Upper lobe of left lung (tissue), 6 donors: ENCODE measurements around the gene LRRC74A. TPM values are rescaled to one million over a fixed set of nuclear protein-coding genes. Genes with fewer than 3 reads are reported as not detected.
A peak's percentile ranks its signal among the peaks of the same experiment; 100 is the strongest.

Experiments
- ATAC-seq, 2 donors: fragments of 200-7000 bp; cut with Tn5 transposase; one replicate each; pipeline ENCODE4 v1.9.1; 2022; ENCODE audit warnings: mild to moderate bottlenecking in 2 of 2, moderate library complexity in 2 of 2; ENCODE audit not compliant: low FRiP score in 2 of 2
- DNase-seq, 2 donors: peaks; one replicate each; pipeline ENCODE4 v3.0.0-alpha.2; 2019 to 2020
- H3K27ac ChIP-seq, 4 donors: fragments of 200-600 bp; sonication (generic); one replicate each; pipeline ENCODE4 v1.5.1; 2016 to 2019
- H3K27me3 ChIP-seq, 4 donors: fragments of 200-600 bp; sonication (generic); one replicate each; pipeline ENCODE4 v1.5.1; 2017 to 2019
- H3K36me3 ChIP-seq, 4 donors: fragments of 200-600 bp; sonication (generic); one replicate each; pipeline ENCODE4 v1.5.1; 2016 to 2019
- H3K4me1 ChIP-seq, 4 donors: fragments of 200-600 bp; sonication (generic); one replicate each; pipeline ENCODE4 v1.5.1; 2018 to 2019
- H3K4me3 ChIP-seq, 4 donors: fragments of 200-600 bp; sonication (generic); one replicate each; pipeline ENCODE4 v1.5.1; 2017 to 2019; ENCODE audit warnings: mild to moderate bottlenecking in 2 of 4, moderate library complexity in 1 of 4
- H3K9me3 ChIP-seq, 4 donors: fragments of 200-600 bp; sonication (generic); one replicate each; pipeline ENCODE4 v1.5.1; 2018 to 2019
- CTCF ChIP-seq, 6 experiments: fragments of 450-650 bp in 4 of 6; fragments of 200-600 bp in 2 of 6; sonication (generic) in 2 of 6; IDR thresholded peaks; one replicate each; pipeline ENCODE4 v1.5.1; 2016 to 2019; ENCODE audit warnings: antibody characterized with exemption in 6 of 6
- EP300 ChIP-seq, 4 donors: sonication (generic); formaldehyde crosslinking; IDR thresholded peaks; one replicate each; pipeline ENCODE4 v1.5.1; 2017; ENCODE audit warnings: antibody characterized with exemption in 4 of 4, control low read depth in 2 of 4
- POLR2A ChIP-seq, 4 donors: fragments of 450-650 bp; IDR thresholded peaks; one replicate each; pipeline ENCODE4 v1.5.1; 2016 to 2017; ENCODE audit warnings: antibody characterized with exemption in 4 of 4, mild to moderate bottlenecking in 2 of 4
- POLR2AphosphoS5 ChIP-seq, 2 donors: sonication (generic); formaldehyde crosslinking; IDR thresholded peaks; one replicate each; pipeline ENCODE4 v1.5.1; 2017; ENCODE audit warnings: antibody characterized with exemption in 2 of 2
- WGBS, 2 donors: methylation state at CpG; one replicate each; pipeline ENCODE4 v1.1.5; 2017 to 2018; 5-methylcytosine and 5-hydroxymethylcytosine counted together
- total RNA-seq, 6 donors: library from RNA; depleted of rRNA in 4 of 6; stranded (reverse); fragments of >200 nt in 4 of 6; gene quantifications; one replicate each; pipeline versions ENCODE4 v1.1.0 to v1.2.1, GENCODE V29; 2016 to 2021
- donor health status: DM: no; HTN: no; CAD: no; lungs with moderate emphysema.
- donor health status: DM: no; HTN: yes; CAD: no; lungs with severe emphysema.

Gene LRRC74A
- total RNA-seq, 6 donors from 2014 or later = not detected

GRCh38 chr14:76811561-76811960, 14.6 kb upstream of the LRRC74A start:
- peak overlapping the region in 3 of 4 donors; percentile 71 to 91 (median 73) for H3K4me3 ChIP-seq
- no peak for DNase-seq
- 41 to 50% methylated on average over 4 of the region's 4 CpGs for WGBS, 2 donors
- H3K4me1 ChIP-seq = peaks cover 16 to 29% (median 18%) of the 10 kb centered on the region in 4 donors
- no peaks in the 10 kb centered on the region for H3K9me3 ChIP-seq
- TF ChIP-seq CTCF (IDR thresholded peaks at IDR 0.05) (no peak), POLR2A (IDR thresholded peaks at IDR 0.05) (no peak), POLR2AphosphoS5 (IDR thresholded peaks at IDR 0.05) (no peak), EP300 (IDR thresholded peaks at IDR 0.05) (no peak)
- H3K36me3 ChIP-seq = peaks cover 0 to 27% (median 21%) of the 10 kb centered on the region in 4 donors
- no peak for ATAC-seq
- H3K27me3 ChIP-seq = no peaks in the 10 kb centered on the region
- peak overlapping the region; percentile 87 to 96 (median 89) for H3K27ac ChIP-seq

- no peaks in the 10 kb centered on the region for H3K27me3 ChIP-seq
- ATAC-seq = no peak
- DNase-seq = no peak
- peaks cover 16 to 29% (median 18%) of the 10 kb centered on the region in 4 donors for H3K4me1 ChIP-seq
- H3K4me3 ChIP-seq = peak overlapping the region; percentile 71 to 91 (median 78)
- 0 to 1% methylated on average over 4 to 20 of the region's 20 CpGs for WGBS, 2 donors
- TF ChIP-seq EP300 (IDR thresholded peaks at IDR 0.05) (no peak), POLR2A (IDR thresholded peaks at IDR 0.05) (no peak)
- peak overlapping the region; percentile 87 to 96 (median 89) for H3K27ac ChIP-seq
- no peaks in the 10 kb centered on the region for H3K9me3 ChIP-seq
- peaks cover 0 to 22% (median 16%) of the 10 kb centered on the region in 4 donors for H3K36me3 ChIP-seq
Observed at GRCh38 chr14:76812093-76812421, 14.2 kb upstream of the LRRC74A start.

DNA sequence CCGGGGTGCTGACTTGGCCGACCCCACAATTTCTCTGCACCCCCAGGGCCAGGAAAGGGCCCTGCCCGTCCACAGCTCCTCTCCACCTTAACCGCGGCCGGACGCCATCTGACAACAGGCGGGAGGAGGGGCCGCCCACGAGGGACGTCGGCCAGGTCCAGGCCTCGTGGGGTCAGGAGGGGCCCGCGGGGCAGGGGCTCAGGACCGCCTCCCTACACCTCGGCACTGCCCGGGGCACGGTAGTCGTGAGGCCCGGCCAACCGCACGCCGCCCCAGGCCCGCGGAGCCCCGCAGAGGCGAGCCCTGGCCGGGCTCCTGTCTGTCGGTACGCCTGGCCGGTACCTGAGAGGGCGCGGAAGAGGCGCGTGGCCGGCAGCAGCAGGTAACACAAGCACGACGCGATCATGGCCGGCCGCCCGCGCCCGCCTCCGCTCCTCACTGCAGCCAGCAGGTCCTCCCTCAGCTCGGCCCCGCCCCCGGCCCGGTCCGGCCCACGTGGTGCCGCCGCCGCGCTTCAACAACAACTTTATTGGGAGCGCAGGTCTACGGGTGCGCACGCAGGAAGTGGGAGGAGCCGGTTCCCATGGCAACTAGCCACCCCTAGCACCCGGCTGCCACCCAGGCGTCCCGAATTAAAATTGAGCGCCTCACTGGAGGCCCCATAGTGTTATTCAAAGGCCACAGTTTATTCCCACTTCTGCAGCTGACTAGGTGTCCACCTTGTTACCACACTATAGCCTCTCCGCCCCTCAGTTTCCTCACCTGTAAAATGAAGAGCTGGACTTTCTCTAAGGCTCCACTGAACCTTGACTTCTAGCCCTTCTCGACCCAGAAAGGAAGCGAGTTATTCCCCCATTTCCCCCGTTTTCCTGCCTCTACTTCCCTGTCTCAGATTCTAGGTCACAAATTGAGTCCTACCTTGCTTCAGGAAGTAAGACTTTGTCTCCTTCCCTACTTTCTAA, 13.5 kb upstream of the LRRC74A start, which contains the start of gene ANGEL1:
Gene ANGEL1 (minus strand): TSS at position 461 of the 962 bp plus-strand sequence. CDS start 55 bp downstream, at position 406.
- H3K36me3 ChIP-seq = peaks cover 0 to 16% (median 10%) of the 10 kb centered on the region in 4 donors
- H3K4me1 ChIP-seq = peaks cover 16 to 29% (median 18%) of the 10 kb centered on the region in 4 donors
- no peaks in the 10 kb centered on the region for H3K27me3 ChIP-seq
- TF ChIP-seq POLR2AphosphoS5 (IDR thresholded peaks at IDR 0.05) (peak; percentile 90), POLR2A (IDR thresholded peaks at IDR 0.05) (peak; percentile 30 to 98 (median 90)), CTCF (IDR thresholded peaks at IDR 0.05) (peak in 3 of 6 experiments; percentile 9 to 36 (median 21)), EP300 (IDR thresholded peaks at IDR 0.05) (peak in 1 of 4 donors; percentile 79)
- H3K9me3 ChIP-seq = no peaks in the 10 kb centered on the region
- DNase-seq (peak; percentile 98 to 100), ATAC-seq (peak; percentile 95)
- peak within 1 kb of the TSS; percentile 71 to 91 (median 78) for H3K4me3 ChIP-seq
- peak within 1 kb of the TSS; percentile 87 to 96 (median 89) for H3K27ac ChIP-seq
- 6 to 28% methylated on average over 11 to 46 of the region's 69 CpGs for WGBS, 2 donors

DNA sequence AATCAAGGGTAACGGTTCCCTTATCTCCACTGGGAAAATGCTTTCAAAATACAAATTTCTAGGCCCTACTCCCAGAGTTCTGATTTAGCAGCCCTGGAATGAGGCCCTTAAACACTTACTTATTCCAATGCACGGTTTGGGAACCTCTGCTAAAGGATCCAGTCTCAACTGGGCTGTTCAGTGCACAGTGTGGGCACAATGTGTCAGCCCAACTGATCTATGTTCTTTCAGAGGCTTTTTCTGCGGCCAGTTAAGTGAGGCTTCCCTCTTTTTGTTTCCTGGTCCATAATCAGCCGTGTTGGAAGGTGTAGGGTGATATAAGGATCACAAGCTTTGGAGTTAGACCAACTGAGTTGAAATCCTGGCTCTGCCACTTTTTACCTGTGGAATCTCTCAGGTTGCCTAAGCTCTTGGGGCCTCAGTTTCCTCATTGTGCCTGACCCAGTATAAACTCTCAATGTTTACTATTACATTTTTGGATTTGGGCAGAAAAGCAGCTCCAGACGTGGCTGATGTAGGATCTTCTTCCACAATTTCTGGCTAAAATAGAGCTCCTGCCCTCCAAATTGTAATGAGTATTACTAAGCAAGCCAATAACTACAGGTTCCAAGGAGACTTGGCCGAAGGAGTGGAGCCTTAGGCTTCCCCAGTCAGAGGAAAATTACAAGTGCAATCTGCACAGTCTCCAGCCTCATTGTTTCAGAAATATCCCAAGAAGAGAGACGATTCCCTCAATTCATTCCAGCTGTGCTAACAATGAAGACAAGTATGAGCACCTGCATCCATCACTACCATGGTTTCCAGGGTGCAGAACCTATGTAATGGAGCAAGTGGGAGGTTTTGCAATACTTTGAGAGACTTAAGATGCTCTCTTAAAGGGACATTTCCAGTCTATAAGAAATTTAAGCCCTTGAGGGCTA, 11.2 kb upstream of the LRRC74A start:
- 64 to 81% methylated on average over 7 of the region's 7 CpGs for WGBS, 2 donors
- Histone ChIP-seq H3K27ac (no peak overlapping the region), H3K27me3 (no peaks in the 10 kb centered on the region), H3K36me3 (no peaks in the 10 kb centered on the region), H3K4me1 (peaks cover 16 to 29% (median 17%) of the 10 kb centered on the region in 4 donors), H3K4me3 (no peak overlapping the region), H3K9me3 (no peaks in the 10 kb centered on the region)
- TF ChIP-seq CTCF (IDR thresholded peaks at IDR 0.05) = no peak
- no peak for TF ChIP-seq POLR2A (IDR thresholded peaks at IDR 0.05)
- TF ChIP-seq EP300 (IDR thresholded peaks at IDR 0.05) = no peak
- TF ChIP-seq POLR2AphosphoS5 (IDR thresholded peaks at IDR 0.05) = no peak
- ATAC-seq (peak in 1 of 2 donors; percentile 5), DNase-seq (no peak)
